GM11168 (cell line): Measurements from ENCODE around the gene TAS2R9.

ENCODE experiments used
- in situ Hi-C: fragments of 300-500 bp; cut with MboI; formaldehyde crosslinking; loops from one replicate; pipeline ENCODE4 v1.12.0; 2022; ENCODE audit warnings: low sequenced_read_pairs; ENCODE audit not compliant: unreplicated experiment

TAS2R9 gene

GRCh38 chr12:10759657-10760056 is 50.3 kb downstream of the TAS2R9 start:
- in situ Hi-C loops = loop anchor here (25.0 kb wide), 1 partner anchor 428 kb away; the partner anchor contains the start of gene TAS2R42
